ENCODE measurements around the gene SLC6A6.

The SLC6A6 gene

GRCh38 chr3:14373753-14374376 is 28.5 kb upstream of the SLC6A6 start:
- DNase-seq = no peak

- DNase-seq = no peak
These were observed 27.9 kb upstream of the SLC6A6 start for GRCh38 chr3:14374444-14374883.

DNA sequence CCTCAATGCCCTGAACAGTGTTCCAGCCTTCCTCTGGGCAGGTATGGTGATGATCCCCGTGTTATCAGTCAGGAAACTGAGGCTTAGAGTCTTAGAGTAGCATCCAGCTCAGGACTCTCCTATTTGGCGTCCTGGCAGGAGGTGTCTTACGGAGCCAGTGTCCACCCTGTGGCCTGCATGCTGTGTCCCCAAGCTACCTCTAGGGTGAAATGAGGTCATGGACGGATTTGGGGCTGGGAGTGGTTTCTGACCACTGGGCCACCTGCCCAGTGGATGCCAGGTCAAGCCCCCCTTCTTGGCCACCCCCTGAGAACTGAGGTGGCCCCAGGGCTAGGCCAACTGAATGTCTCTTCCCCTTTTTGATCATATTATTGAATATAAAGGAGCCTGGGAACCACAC is 27.2 kb upstream of the SLC6A6 start:
- DNase-seq = no peak

DNA sequence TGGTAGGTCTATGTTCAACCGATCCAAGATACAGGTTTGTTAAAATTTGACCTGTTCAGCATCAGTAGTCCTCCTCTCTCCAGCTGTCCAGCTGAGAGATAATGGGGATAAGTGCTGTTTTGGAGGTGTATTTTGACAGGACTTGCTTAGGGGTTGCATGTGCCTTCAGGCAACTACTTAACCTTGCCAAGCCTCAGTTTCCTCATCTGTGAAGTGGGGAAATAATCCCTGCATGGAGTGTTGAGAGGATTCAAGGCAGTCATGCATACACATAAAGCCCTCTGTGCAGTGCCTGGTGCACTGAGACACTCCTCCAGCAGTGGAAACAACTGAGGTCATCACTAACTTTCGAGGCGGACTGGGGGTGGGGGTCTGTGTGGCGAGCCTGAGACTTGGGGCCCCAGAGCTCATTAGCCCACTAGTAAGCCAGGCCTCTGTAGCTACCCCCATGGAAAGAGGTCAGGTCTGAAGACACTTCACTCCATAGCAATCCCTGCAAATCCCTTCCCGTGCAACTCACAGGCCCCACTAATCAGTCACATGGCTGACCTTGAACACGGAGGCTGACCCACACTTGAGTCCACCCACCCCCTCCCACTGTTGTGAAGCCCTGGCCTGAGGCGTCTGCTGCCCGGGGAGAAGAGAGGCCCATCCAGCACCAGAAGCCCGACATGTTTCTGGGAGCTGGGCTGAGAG is 25.9 kb upstream of the SLC6A6 start:
- DNase-seq = no peak

GRCh38 chr3:14377044-14377837 is 25.2 kb upstream of the SLC6A6 start:
- DNase-seq = no peak

DNA sequence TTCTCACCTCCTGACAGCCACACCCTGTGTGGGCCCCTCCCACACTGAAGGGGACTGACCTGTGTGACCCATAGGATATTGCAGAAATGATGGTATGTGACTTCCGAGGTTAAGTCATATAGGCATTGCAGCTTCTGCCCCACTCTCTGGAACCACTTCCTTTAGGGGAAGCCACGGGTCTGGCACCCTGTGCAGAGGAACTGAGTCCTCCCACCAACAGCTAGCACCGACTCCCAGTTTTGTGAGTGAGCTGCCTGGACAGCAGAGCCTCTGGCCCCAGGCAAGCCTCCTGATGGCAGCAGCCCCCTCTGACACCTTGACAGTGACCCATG is 24.6 kb upstream of the SLC6A6 start:
- DNase-seq = no peak

- no peak for DNase-seq
These were observed 24.0 kb upstream of the SLC6A6 start for GRCh38 chr3:14378415-14378814.

DNA sequence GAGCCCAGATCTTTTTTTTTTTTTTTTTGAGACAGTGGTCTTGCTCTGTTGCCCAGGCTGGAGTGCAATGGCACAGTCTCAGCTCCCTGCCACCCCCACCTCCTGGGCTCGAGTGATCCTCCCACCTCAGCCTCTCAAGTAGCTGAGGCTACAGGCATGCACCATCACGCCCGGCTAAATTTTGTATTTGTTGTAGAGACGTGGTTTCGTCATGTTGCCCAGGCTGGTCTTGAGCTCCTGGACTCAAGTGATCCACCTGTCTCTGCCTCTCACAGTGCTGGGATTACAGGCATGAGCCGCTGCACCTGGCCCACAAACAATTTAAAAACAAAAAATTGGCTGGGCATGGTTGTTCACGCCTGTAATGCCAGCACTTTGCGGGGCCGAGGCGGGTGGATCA is 22.6 kb upstream of the SLC6A6 start:
- no peak for DNase-seq

DNA sequence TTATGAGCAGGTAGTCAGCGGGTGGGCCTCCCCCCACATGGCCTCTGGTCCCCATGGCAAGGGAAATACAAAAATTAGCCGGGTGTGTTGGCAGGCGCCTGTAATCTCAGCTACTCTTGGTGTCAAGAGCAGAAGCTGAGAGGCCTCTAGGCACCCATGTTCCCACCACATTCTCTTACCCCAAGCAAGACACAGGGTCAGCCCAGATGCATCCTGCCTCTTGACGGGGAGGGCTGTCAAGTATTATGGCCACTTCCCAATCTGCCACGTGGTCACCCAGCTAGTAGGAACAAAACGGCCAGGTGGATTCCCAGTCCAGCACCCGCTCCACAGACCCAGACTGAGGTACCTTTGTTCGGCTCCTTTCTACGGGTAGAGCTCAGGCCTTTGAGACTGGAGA is 16.2 kb upstream of the SLC6A6 start:
- DNase-seq = peak; percentile 12

GRCh38 chr3:14388201-14388600 is 14.2 kb upstream of the SLC6A6 start:
- no peak for DNase-seq

DNA sequence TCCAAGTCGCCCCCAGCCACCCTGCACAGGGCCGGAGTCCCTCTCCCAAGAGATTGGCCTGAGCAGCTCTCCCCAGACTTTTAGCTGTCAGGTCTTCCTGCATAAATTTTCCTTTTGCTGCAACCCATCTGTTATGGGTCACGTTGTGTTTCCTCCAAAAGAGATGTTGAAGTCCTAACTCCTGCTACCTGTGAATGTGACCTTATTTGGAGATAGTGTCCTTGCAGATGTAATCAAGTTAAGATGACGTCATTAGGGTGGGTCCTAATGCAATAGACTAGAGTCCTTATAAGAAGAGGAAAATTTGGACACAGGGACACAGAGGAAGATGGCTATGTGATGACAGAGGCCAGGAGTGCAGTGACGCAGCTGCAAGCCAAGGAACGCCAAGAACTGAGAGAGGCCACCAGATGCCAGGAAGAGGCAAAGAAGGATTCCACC is 13.2 kb upstream of the SLC6A6 start:
- no peak for DNase-seq

DNA sequence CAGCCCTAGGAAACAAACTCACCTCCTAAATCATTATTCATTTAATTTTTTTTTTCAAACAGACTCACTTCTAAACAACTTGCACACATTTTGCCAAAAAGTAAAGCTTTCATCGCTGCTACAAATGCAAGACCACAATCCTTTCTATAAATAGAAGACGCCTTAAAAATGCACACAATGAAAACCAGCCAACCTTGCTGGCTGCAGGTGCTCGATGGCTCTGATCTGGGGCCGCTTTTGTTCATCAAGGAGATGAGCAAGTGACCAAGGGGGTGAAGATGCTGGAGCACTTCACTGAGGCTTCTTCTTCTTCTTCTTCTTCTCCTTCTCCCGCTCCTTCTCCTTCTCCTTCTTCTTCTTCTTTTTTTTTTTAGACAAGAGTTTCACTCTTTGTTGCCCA is 12.7 kb upstream of the SLC6A6 start:
- no peak for DNase-seq

DNA sequence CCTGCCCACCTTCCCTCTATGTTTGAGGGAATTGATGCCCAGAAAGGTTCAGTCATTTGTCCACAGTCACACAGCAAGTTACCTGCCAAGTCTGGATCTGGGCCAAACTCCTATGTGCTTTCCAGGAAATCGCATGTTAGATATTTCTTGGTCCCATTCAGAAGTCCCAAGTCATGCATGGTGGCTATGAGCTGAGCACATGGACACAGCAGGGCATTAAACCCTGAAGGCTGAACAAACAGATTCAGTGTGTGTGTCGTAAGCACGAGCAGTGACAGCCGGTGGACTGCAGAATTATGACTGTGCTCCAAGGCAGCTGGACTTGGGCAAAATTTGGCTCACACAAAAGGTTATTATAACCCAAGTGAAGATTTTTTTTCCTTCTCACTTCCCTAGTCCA is 11.4 kb upstream of the SLC6A6 start:
- peak; percentile 47 for DNase-seq

DNA sequence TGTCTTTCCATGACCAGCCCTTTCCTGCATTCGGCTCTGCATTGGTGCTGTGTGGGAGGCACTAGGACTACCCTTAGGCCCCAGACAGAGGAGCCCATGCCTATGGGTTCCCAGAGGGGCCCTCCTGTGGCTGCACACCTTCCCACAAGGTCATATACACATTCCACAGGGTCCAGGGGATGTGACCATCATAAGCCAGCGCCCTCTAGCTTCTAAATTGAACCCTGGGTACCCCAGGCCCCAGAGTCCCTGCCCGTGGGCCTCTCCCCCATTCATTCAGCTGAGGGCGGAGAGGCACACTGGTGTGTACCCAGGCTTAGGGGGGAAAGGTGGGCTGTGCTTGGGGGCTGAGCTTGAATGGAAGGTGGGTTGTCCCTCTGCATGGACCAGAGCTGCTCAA is 10.2 kb upstream of the SLC6A6 start:
- DNase-seq = no peak

- DNase-seq = no peak
These were observed 9.5 kb upstream of the SLC6A6 start for GRCh38 chr3:14392803-14393319.

DNA sequence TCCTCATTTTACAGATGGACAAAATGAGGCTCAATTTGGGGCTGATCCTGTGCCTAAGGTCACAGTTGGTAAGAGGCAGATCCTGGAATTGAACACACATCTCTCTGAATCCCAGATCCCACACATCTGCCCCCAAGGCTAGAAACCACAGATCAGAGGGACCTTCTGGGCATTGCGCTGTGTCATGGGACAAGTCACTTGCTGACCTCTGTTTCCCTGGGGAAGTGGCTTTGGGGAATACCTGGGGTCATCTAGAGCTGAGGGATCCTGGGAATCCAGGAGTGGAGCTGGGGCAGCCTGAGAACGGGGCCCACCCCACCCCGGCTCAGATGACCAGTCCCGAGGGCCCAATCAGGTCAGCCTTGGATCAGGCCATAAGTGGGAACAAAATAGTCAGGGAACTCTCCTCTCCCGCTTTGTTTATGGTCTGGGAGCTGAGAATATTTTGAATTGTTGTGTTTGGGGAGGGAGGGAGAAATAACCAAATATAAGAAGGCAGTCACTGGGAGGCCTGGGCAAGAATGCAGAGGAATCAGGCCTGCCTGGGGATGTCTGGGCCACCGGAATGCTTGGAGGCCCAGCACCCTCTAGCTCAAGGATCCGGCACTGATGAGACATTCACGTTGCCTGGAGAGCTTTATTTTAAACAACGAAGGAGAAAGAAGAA is 8.8 kb upstream of the SLC6A6 start:
- DNase-seq = no peak

GRCh38 chr3:14396031-14396692 is 6.2 kb upstream of the SLC6A6 start:
- DNase-seq = no peak

- no peak for DNase-seq
These were observed 5.4 kb upstream of the SLC6A6 start for GRCh38 chr3:14397046-14397445.

DNA sequence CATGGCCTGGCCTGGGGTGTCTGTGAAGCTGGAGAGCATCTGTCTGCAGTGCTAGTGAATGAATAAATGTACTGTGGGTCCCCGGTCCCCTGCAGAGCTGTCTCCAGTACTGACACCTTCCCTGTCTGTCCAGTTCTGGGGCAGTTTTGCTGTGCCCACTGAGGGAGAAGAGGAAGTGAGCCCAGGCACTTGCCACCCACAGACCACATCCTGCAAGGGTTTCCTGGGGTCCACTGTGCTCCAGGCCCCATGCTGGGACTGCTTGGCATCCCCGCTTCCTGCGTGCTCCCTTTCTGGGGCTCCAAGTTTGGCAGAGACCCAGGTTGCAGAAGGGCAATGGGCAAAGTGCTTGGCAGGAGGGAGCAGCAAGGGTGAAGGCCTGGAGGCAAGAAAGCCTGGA is 4.9 kb upstream of the SLC6A6 start:
- no peak for DNase-seq

DNA sequence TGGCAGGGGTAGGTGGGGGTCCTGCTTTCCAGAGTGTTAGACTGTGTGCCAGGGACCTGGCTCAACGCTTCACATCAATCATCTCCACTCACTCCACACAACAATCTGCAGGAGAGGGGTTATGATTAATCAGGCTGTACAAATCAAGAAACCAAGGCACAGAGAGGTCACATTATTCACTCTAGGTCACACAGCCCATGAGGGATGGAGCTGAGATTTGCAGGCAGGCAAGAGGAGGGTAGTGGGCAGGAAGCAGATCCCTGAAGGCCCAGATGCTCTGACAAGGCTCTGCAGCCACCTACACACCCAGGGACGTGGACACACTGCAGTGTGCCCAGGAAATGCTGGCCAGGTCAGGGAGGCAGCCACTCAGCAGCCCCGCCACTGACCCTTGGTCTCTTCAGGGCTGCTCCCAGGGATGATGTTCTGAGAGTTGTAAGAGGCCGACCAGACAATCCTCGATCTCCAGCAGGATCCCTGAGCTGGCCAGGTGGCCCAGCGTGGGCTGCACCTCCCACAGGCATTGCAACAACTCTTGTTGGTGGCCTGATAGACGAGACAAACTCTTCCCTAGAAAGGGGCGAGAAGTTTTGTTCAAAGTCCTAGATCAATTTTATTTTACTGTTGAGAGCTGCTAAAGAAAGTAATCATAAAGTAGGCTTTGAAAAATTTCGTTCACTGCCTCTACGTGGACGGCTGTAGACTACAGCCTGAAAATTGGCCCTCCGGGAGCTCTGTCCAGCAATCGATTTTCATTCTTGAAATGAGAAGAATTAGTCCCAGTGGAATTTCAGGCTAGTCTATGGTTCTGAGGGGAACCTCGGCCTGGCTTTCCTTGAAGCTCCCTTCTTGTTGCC is 4.2 kb upstream of the SLC6A6 start:
- no peak for DNase-seq

DNA sequence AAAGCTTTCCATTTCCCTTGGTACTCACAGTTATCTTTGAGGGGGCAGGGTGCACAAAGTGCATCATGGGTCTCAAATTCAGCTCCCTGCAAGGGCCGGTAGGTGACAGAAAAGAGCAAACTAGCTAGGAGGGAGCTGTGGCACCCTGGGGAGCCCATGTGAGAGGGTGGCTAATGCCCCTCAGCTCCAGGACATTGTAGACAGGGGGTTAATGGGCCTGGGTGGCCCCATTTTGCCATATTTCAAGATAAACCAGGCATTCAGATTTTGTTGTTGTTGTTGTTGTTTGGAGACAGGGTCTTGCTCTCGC is 3.7 kb upstream of the SLC6A6 start:
- no peak for DNase-seq

DNA sequence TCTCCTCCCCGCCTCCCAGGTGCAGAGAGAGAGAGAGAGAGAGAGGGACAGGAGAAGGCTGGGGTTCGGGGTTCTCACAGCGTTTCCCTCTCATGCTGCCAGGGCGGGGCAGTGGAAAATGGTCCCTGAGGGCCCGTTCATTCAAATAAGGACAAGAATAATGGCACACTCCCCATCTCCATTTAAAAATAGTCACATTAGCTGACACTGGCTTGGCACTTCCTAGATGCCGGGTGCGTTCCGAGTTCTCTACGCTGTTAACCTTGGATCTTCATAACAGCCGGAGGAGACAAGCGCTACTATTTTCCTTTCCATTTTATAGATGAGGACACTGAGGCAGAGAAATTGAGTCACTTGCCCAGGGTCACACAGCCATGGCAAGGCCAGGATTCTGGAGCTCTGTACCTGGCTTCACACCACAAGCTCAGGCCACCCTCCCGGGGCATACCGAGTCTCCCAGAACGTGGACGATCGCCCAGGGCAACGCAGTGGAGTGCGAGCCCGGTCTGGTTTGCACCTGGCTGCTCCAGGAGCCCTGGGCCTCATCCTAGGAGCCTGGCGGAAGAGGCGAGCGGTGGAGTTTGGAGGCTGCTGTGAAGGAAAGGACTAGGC is 608 bp upstream of the SLC6A6 start:
- DNase-seq = no peak
